MM.1S (cell line): ENCODE results near the gene TXNDC15.

Experiments
- DNase-seq: peaks from one replicate; pipeline ENCODE4 v3.0.0-alpha.2; 2015
- H2AFZ ChIP-seq: fragments of 300-600 bp; sonication (generic); 2 replicates; pipeline ENCODE4 v1.6.0; 2016; ENCODE audit warnings: antibody characterized with exemption, low read length
- H3F3A ChIP-seq: fragments of 300-600 bp; sonication (generic); 2 replicates; pipeline ENCODE4 v1.6.1; 2016; ENCODE audit warnings: mild to moderate bottlenecking, antibody characterized with exemption, low read length, moderate library complexity, mixed read lengths; ENCODE audit not compliant: insufficient read depth
- H3K27ac ChIP-seq: fragments of 300-600 bp; sonication (generic); 2 replicates; pipeline ENCODE4 v1.5.1; 2016; ENCODE audit warnings: mild to moderate bottlenecking, low read length
- H3K27me3 ChIP-seq: fragments of 300-600 bp; sonication (generic); replicated peaks from 2 replicates; pipeline ENCODE4 v1.6.0; 2016; ENCODE audit warnings: low read length; ENCODE audit not compliant: insufficient read depth
- H3K36me3 ChIP-seq: fragments of 300-600 bp; sonication (generic); replicated peaks from 2 replicates; pipeline ENCODE4 v1.6.1; 2016; ENCODE audit warnings: mild to moderate bottlenecking, low read length, mixed read lengths; ENCODE audit not compliant: insufficient read depth
- H3K4me1 ChIP-seq: fragments of 300-600 bp; sonication (generic); 2 replicates; pipeline ENCODE4 v1.6.1; 2016; ENCODE audit warnings: low read length, mixed read lengths
- H3K4me2 ChIP-seq: fragments of 300-600 bp; sonication (generic); 2 replicates; pipeline ENCODE4 v1.6.0; 2016; ENCODE audit warnings: low read depth, low read length
- H3K4me3 ChIP-seq: fragments of 300-600 bp; sonication (generic); 2 replicates; pipeline ENCODE4 v1.5.1; 2016; ENCODE audit warnings: low read length, mixed read lengths
- H3K79me2 ChIP-seq: fragments of 300-600 bp; sonication (generic); 2 replicates; pipeline ENCODE4 v1.6.1; 2016; ENCODE audit warnings: mixed run types, low read length, mixed read lengths
- H3K9ac ChIP-seq: fragments of 300-600 bp; sonication (generic); 2 replicates; pipeline ENCODE4 v1.6.1; 2016; ENCODE audit warnings: low read length, mixed read lengths
- H3K9me2 ChIP-seq: fragments of 300-600 bp; sonication (generic); replicated peaks from 2 replicates; pipeline ENCODE4 v1.6.1; 2016; ENCODE audit warnings: mild to moderate bottlenecking, low read length, mixed read lengths; ENCODE audit not compliant: insufficient read depth
- H3K9me3 ChIP-seq: fragments of 300-600 bp; sonication (generic); replicated peaks from 2 replicates; pipeline ENCODE4 v1.6.1; 2016; ENCODE audit warnings: mild to moderate bottlenecking, low read length, mixed read lengths; ENCODE audit not compliant: insufficient read depth
- H4K20me1 ChIP-seq: fragments of 300-600 bp; sonication (generic); 2 replicates; pipeline ENCODE4 v1.6.1; 2016; ENCODE audit warnings: mild to moderate bottlenecking, low read length, moderate library complexity, mixed read lengths; ENCODE audit not compliant: insufficient read depth
- CTCF ChIP-seq: fragments of 300-600 bp; sonication (generic); IDR thresholded peaks from 2 replicates; pipeline ENCODE4 v1.5.1; 2016; ENCODE audit warnings: antibody characterized with exemption, low read length, mixed read lengths
- EZH2 ChIP-seq: fragments of 300-600 bp; sonication (generic); optimal IDR thresholded peaks from 2 replicates; pipeline ENCODE3; 2017; ENCODE audit warnings: low read depth, mild to moderate bottlenecking, antibody characterized with exemption, low read length, mixed read lengths
- EZH2phosphoT487 ChIP-seq: fragments of 300-600 bp; sonication (generic); IDR thresholded peaks from 2 replicates; pipeline ENCODE4 v1.6.1; 2018; ENCODE audit warnings: antibody characterized with exemption, low read length

Gene TXNDC15

GRCh38 chr5:134902071-134902801 is 28.1 kb downstream of the TXNDC15 start:
- TF ChIP-seq EZH2phosphoT487 = no peak
- no peak for TF ChIP-seq CTCF
- no peak for TF ChIP-seq EZH2
- H3K4me1 ChIP-seq = peaks cover 16% of the 10 kb centered on the region
- no peak overlapping the region for H3K4me3 ChIP-seq
- H3K79me2 ChIP-seq = peaks cover 12% of the 10 kb centered on the region
- H3K9ac ChIP-seq = no peak overlapping the region
- H2AFZ ChIP-seq = no peak overlapping the region
- no peaks in the 10 kb centered on the region for H3K27me3 ChIP-seq
- H3F3A ChIP-seq = peaks cover 30% of the 10 kb centered on the region
- H3K9me2 ChIP-seq = no peaks in the 10 kb centered on the region
- H3K4me2 ChIP-seq = peak overlapping the region; percentile 6; the same call in 1 of the 2 replicates
- no peak for DNase-seq
- no peaks in the 10 kb centered on the region for H3K36me3 ChIP-seq
- no peaks in the 10 kb centered on the region for H4K20me1 ChIP-seq
- no peaks in the 10 kb centered on the region for H3K9me3 ChIP-seq
- H3K27ac ChIP-seq = peak overlapping the region; percentile 26; the same call in 1 of the 2 replicates

GRCh38 chr5:134904610-134905245 is 30.6 kb downstream of the TXNDC15 start, which contains the start of gene PCBD2:
Gene PCBD2, plus strand, starts transcription at chr5:134905131. Its CDS starts 9 bp downstream, at chr5:134905140.
- H3K9me2 ChIP-seq = no peaks in the 10 kb centered on the region
- H3K4me2 ChIP-seq = peak within 1 kb of the TSS; percentile 62
- peak; percentile 96 for DNase-seq
- H4K20me1 ChIP-seq = no peaks in the 10 kb centered on the region
- peaks cover 12% of the 10 kb centered on the region for H3K79me2 ChIP-seq
- H3K9me3 ChIP-seq = no peaks in the 10 kb centered on the region
- H3K9ac ChIP-seq = peak within 1 kb of the TSS; percentile 85
- H3K4me3 ChIP-seq = peak within 1 kb of the TSS; percentile 83
- no peaks in the 10 kb centered on the region for H3K27me3 ChIP-seq
- H2AFZ ChIP-seq = peak within 1 kb of the TSS; percentile 81
- H3K27ac ChIP-seq = peak within 1 kb of the TSS; percentile 93
- H3F3A ChIP-seq = peaks cover 30% of the 10 kb centered on the region
- H3K36me3 ChIP-seq = no peaks in the 10 kb centered on the region
- peaks cover 19% of the 10 kb centered on the region for H3K4me1 ChIP-seq
- TF ChIP-seq CTCF (peak; percentile 87), EZH2phosphoT487 (no peak), EZH2 (no peak)

GRCh38 chr5:134905246-134905996 is 31.2 kb downstream of the TXNDC15 start:
- H3K4me3 ChIP-seq = peak overlapping the region; percentile 83
- H3K9ac ChIP-seq = peak overlapping the region; percentile 85
- DNase-seq = peak; percentile 78
- no peaks in the 10 kb centered on the region for H3K36me3 ChIP-seq
- H2AFZ ChIP-seq = peak overlapping the region; percentile 81
- peak overlapping the region; percentile 93 for H3K27ac ChIP-seq
- TF ChIP-seq CTCF = peak; percentile 77
- no peak for TF ChIP-seq EZH2
- H3K27me3 ChIP-seq = no peaks in the 10 kb centered on the region
- no peaks in the 10 kb centered on the region for H3K9me2 ChIP-seq
- H3K4me1 ChIP-seq = peaks cover 19% of the 10 kb centered on the region
- H4K20me1 ChIP-seq = no peaks in the 10 kb centered on the region
- H3K4me2 ChIP-seq = peak overlapping the region; percentile 55; the same call in 1 of the 2 replicates
- no peaks in the 10 kb centered on the region for H3K9me3 ChIP-seq
- peaks cover 12% of the 10 kb centered on the region for H3K79me2 ChIP-seq
- H3F3A ChIP-seq = peaks cover 30% of the 10 kb centered on the region
